Nephron (organoid): Measurements from ENCODE around the gene SCN1A.

Source experiments
- H3K27ac Mint-ChIP-seq, 3 experiments: 2 replicates each; pipeline ENCODE4 v1.8.0; 2020; ENCODE audit warnings: mixed read lengths in 3 of 3, mild to moderate bottlenecking in 2 of 3, moderate library complexity in 1 of 3
- H3K27me3 Mint-ChIP-seq: 2 replicates; pipeline ENCODE4 v1.8.0; 2021; ENCODE audit warnings: low read depth, mild to moderate bottlenecking, moderate library complexity, mixed read lengths
- H3K36me3 Mint-ChIP-seq: 2 replicates; pipeline ENCODE4 v1.8.0; 2020; ENCODE audit warnings: low read depth, mixed read lengths
- H3K4me1 Mint-ChIP-seq: 2 replicates; pipeline ENCODE4 v1.8.0; 2020; ENCODE audit warnings: mixed read lengths
- H3K4me3 Mint-ChIP-seq, 3 experiments: 2 replicates each; pipeline ENCODE4 v1.8.0; 2020; ENCODE audit warnings: mild to moderate bottlenecking in 3 of 3, mixed read lengths in 3 of 3, moderate library complexity in 2 of 3
- H3K9me3 Mint-ChIP-seq: 2 replicates; pipeline ENCODE4 v1.8.0; 2020; ENCODE audit warnings: mixed read lengths
- TF ChIP-seq, protein P1 (sequence below), 3 experiments: fragments of 200-600 bp; sonication (generic); IDR thresholded peaks; one replicate each; pipeline ENCODE4 v1.5.0; 2021; ENCODE audit warnings: antibody characterized with exemption in 3 of 3; ENCODE audit not compliant: unreplicated experiment in 3 of 3

The SCN1A gene

DNA sequence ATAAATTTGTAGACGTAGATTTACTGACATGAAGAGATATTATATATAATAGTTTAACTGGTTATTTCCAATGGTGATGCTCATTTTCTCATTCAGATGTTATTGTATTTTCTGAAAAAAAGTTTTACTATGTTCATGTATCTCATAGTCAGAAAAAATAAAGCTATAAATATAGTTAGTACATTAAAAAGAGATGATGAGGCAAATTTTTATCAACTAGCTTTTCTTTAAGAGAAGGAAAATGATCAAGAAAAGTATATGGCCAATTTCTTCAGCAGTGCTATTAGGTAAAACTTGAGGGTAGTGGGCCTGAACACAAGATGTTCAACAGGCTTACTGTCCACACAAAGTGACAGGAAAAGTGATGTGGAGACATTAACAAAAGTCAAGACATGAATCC lies 186.0 kb downstream of the SCN1A start:
- no peaks in the 10 kb centered on the region for H3K27me3 Mint-ChIP-seq

DNA sequence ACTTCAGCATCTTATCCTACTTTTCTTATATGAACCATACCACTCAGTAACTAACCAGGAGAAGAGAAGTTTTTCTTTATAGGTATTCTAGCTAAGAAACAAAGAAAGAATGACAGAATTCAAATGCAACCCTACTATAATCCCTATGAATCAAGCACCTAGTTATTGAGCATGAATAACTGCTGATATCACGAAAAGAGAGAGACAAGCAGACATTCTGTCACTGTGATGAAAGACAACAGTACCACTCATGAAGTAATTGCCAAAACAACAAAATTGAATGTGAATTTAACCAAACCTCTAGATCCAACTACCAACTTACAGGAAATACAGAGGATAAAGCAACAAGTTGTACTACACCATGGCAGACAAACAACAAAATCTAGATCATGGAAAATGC lies 189.6 kb downstream of the SCN1A start:
- no peaks in the 10 kb centered on the region for H3K9me3 Mint-ChIP-seq

More for the DNA sequence above, 186.0 kb downstream of the SCN1A start:
- Mint-ChIP-seq H3K36me3 (peaks cover 59% of the 10 kb centered on the region), H3K9me3 (no peaks in the 10 kb centered on the region), H3K4me1 (no peaks in the 10 kb centered on the region), H3K27ac (no peak overlapping the region), H3K4me3 (no peak overlapping the region)
- TF ChIP-seq, protein P1, sequence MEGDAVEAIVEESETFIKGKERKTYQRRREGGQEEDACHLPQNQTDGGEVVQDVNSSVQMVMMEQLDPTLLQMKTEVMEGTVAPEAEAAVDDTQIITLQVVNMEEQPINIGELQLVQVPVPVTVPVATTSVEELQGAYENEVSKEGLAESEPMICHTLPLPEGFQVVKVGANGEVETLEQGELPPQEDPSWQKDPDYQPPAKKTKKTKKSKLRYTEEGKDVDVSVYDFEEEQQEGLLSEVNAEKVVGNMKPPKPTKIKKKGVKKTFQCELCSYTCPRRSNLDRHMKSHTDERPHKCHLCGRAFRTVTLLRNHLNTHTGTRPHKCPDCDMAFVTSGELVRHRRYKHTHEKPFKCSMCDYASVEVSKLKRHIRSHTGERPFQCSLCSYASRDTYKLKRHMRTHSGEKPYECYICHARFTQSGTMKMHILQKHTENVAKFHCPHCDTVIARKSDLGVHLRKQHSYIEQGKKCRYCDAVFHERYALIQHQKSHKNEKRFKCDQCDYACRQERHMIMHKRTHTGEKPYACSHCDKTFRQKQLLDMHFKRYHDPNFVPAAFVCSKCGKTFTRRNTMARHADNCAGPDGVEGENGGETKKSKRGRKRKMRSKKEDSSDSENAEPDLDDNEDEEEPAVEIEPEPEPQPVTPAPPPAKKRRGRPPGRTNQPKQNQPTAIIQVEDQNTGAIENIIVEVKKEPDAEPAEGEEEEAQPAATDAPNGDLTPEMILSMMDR (IDR thresholded peaks at IDR 0.05; ENCODE audit: unreplicated experiment in 3 of 3), result no peak

More for the DNA sequence above, 189.6 kb downstream of the SCN1A start:
- Mint-ChIP-seq H3K27ac (no peak overlapping the region), H3K36me3 (peaks cover 68% of the 10 kb centered on the region), H3K4me1 (no peaks in the 10 kb centered on the region), H3K27me3 (no peaks in the 10 kb centered on the region), H3K4me3 (no peak overlapping the region)
- TF ChIP-seq, protein P1 (IDR thresholded peaks at IDR 0.05; ENCODE audit: unreplicated experiment in 3 of 3), result no peak
